ENCODE results near the gene PLXNB3.
"Not testable (repeated sequence)": the region's sequence is repeated elsewhere in the genome, so short reads cannot be mapped to it uniquely, and the experiment has no call there.

Gene PLXNB3

DNA sequence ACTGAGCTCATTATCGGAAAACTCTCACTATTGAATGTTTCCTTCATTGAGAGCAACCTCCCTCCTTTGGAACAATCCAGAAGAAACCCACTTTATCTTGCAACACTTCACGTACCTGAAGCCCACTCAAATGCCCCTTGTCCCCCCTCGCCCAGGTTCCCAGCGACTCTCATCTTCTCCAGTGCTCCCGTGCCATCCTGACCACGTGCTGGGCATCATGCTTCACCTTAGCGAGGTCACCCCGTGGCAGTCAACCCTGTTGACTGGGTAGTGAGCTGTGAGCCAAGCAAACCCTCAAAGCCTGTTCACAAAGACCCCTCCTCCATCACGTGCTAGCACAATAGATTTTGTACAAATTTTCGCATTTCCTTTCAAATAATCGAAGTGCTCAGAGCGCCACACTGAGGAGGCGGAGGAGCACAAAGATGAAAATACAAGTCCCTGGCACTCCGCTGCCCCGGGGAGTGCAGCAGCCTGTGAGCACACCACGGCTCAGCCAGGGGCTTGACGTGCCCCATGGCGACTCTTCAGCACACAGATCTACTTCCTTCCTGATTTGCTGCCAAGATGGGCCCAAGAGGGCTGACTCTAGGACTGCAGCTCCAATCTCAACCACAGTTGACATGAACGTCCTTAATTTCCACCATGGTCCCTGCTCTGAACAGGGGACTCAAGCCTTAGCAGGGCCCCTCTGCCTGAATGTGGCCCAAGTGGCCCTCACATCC, 50.7 kb downstream of the PLXNB3 start:
- no peak for DNase-seq (ENCODE audit: low read depth)

GRCh38 chrX:153816831-153817690, 53.0 kb downstream of the PLXNB3 start:
- no peak for DNase-seq (ENCODE audit: low read depth)

GRCh38 chrX:153818064-153818463, 54.0 kb downstream of the PLXNB3 start:
- not testable (repeated sequence) for DNase-seq (ENCODE audit: low read depth)

- DNase-seq (ENCODE audit: low read depth), result peak; percentile 32
Observed at GRCh38 chrX:153818571-153819383, 54.7 kb downstream of the PLXNB3 start.

DNA sequence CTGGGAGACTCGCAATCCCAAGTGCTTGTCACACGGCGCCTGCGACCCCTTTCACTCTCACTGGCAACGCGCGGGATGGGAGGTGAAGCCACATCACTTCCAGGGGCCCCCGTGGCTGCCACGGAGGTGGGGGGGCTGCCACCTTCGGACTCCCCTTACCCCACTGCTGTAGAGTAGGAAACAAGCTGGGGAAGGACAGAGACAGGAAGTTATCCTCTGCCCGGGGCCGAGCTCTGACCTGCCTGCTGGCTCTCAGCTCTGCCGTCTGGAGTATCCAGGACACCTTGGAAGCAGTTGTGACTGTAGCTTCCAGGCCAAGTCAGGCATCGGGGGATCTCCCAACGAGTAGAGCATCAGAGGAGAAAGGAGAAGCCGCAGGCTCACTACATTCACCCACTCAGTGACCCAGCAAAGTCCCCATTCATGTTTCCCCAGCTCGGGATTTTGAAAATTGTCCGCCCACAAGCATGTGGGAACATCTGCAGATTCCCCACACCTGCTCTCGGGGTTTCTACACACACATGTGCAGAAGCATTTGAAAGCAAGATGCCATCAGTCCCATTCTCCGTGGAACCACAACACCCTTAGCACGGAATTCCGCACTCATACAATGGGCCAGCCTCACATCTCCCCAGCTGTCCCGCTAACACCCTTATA, 55.5 kb downstream of the PLXNB3 start:
- DNase-seq (ENCODE audit: low read depth), result no peak

DNA sequence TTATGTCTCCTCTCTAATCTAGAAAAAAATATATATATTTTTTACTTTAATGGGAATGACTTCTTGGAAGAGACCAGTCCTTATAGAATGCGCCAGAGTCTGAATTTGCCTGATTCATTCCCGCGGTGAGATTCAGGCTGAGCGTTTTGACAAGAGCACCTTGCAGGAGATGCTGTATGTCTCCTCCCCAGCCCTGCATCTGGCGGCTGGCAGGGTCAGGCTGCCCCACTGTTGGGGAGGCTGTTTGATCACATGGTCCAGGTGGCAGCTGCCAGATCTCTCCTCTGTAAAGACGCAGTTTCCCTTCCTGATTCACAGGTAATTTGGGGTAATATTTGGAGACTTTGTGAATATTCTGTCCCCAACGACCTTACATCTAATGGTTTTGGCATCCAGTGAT, 56.6 kb downstream of the PLXNB3 start:
- DNase-seq (ENCODE audit: low read depth), result no peak

- DNase-seq (ENCODE audit: low read depth), result no peak
Observed at GRCh38 chrX:153821066-153821465, 57.0 kb downstream of the PLXNB3 start.

DNA sequence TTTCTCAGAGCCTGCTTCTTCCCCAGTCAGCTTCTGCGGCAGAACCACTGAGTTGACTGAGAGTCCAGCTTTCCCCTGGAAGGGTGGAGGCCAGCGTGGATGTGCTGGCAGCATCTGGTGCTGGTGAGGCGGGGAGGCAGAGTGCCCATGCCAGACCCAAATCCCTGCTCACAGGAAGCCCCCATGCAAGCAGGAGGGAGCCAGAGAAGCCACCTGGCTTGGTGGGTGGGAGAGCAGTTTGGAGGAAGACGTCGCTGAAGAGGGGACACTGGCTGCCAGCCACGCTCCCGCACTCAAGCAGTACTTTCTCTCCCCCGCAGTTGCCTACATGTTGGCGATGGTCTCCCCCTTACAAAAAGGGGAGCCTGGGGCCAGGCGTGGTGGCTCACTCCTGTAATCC, 60.3 kb downstream of the PLXNB3 start:
- no peak for DNase-seq (ENCODE audit: low read depth)

- no peak for DNase-seq (ENCODE audit: low read depth)
Observed at GRCh38 chrX:153825042-153825441, 61.0 kb downstream of the PLXNB3 start.

All from T follicular helper cell (primary cell).